GM12878 (cell line): ENCODE measurements around the gene SMIM9. TPM values are rescaled to one million over a fixed set of nuclear protein-coding genes. Genes with fewer than 3 reads are reported as not detected.

Experiments
- ATAC-seq: fragments of 200-7000 bp; cut with Tn5 transposase; 3 replicates; pipeline ENCODE4 v1.9.1; 2020; ENCODE audit warnings: mild to moderate bottlenecking, moderate library complexity
- BruUV-seq: library from RNA; stranded (reverse); fragments of 400-500 nt; replicated peaks from 2 replicates; lab custom pipeline; 2021; lab: Mats Ljungman, UMichigan
- CTCF ChIA-PET: fragments of 300-600 bp; sonication (Branson Sonifier 250); formaldehyde crosslinking; extraction: SDS; loops from one replicate; lab custom pipeline; 2021; ENCODE audit warnings: inconsistent platforms; lab: Yijun Ruan, JAX
- POLR2A ChIA-PET: fragments of 350-600 bp; formaldehyde crosslinking; extraction: SDS; loops from one replicate; lab custom pipeline; 2021; ENCODE audit warnings: inconsistent platforms; lab: Charles Lee
- RAD21 ChIA-PET: fragments of 300-600 bp; sonication (Branson Sonifier 250); formaldehyde crosslinking; loops from one replicate; lab custom pipeline; 2023; ENCODE audit warnings: antibody characterized with exemption; ENCODE audit not compliant: unreplicated experiment; lab: Charles Lee
- SMC1A ChIA-PET: fragments of 300-600 bp; sonication (Branson Sonifier 250); formaldehyde crosslinking; loops from one replicate; lab custom pipeline; 2023; ENCODE audit not compliant: unreplicated experiment, uncharacterized antibody; lab: Charles Lee
- DNase-seq: peaks from one replicate; pipeline ENCODE4 v3.0.0-alpha.2; 2011; ENCODE audit warnings: low read depth, low spot score
- FAIRE-seq: peaks from 3 replicates; lab custom pipeline; 2011; peaks lifted over from hg19 to GRCh38; lab: Jason Lieb, UNC
- H2AFZ ChIP-seq: 2 replicates; pipeline ENCODE4 v1.6.0; 2011; ENCODE audit warnings: low read depth, low read length, control low read depth; ENCODE audit not compliant: control insufficient read depth
- H3K27ac ChIP-seq: 2 replicates; pipeline ENCODE4 v1.5.1; 2011; ENCODE audit warnings: control low read depth; ENCODE audit not compliant: control insufficient read depth, insufficient read depth
- H3K27me3 ChIP-seq, 2 experiments: replicated peaks in 1 of 2; 2 replicates each; pipeline versions ENCODE4 v1.6.0 to v1.6.1; 2011; ENCODE audit warnings: low read length in 1 of 2; ENCODE audit not compliant: control insufficient read depth in 2 of 2, insufficient read depth in 2 of 2
- H3K36me3 ChIP-seq, 2 experiments: 2 replicates each; pipeline ENCODE4 v1.5.1; 2011; ENCODE audit warnings: low read length in 1 of 2; ENCODE audit not compliant: control insufficient read depth in 2 of 2, insufficient read depth in 2 of 2
- H3K4me1 ChIP-seq: 2 replicates; pipeline ENCODE4 v1.6.1; 2011; ENCODE audit warnings: mild to moderate bottlenecking, low read length, moderate library complexity, mixed read lengths; ENCODE audit not compliant: control insufficient read depth, insufficient read depth
- H3K4me2 ChIP-seq: 2 replicates; pipeline ENCODE4 v1.6.0; 2011; ENCODE audit warnings: control low read depth; ENCODE audit not compliant: control insufficient read depth, insufficient read depth
- H3K4me3 ChIP-seq: fragments of 200-600 bp; sonication (generic); 2 replicates; pipeline ENCODE4 v1.5.1; 2016
- H3K79me2 ChIP-seq: 2 replicates; pipeline ENCODE4 v1.6.0; 2011; ENCODE audit warnings: low read length; ENCODE audit not compliant: control insufficient read depth, insufficient read depth
- H3K9ac ChIP-seq: 2 replicates; pipeline ENCODE4 v1.8.0; 2011; ENCODE audit warnings: low read length, control low read depth, mixed read lengths; ENCODE audit not compliant: control insufficient read depth, insufficient read depth
- H3K9me3 ChIP-seq: replicated peaks from 3 replicates; pipeline ENCODE4 v1.5.1; 2011; ENCODE audit warnings: mild to moderate bottlenecking, low read length; ENCODE audit not compliant: control insufficient read depth, insufficient read depth
- H4K20me1 ChIP-seq: 2 replicates; pipeline ENCODE4 v1.6.0; 2011; ENCODE audit not compliant: control insufficient read depth, insufficient read depth
- BACH1 ChIP-seq: fragments of 450-650 bp; IDR thresholded peaks from 2 replicates; pipeline ENCODE4 v1.6.1; 2017; ENCODE audit warnings: mild to moderate bottlenecking, borderline replicate concordance
- BCL11A ChIP-seq: IDR thresholded peaks from 2 replicates; pipeline ENCODE4 v1.6.1; 2011; ENCODE audit warnings: low read depth, low read length
- BMI1 ChIP-seq: fragments of 450-650 bp; IDR thresholded peaks from 2 replicates; pipeline ENCODE4 v1.6.1; 2016; ENCODE audit warnings: mild to moderate bottlenecking, moderate library complexity, borderline replicate concordance
- BRCA1 ChIP-seq: IDR thresholded peaks from 2 replicates; pipeline ENCODE4 v1.6.1; 2011; ENCODE audit warnings: low read depth, low read length, improper control_type of control experiment
- EED ChIP-seq: sonication (generic); IDR thresholded peaks from 2 replicates; pipeline ENCODE4 v1.6.1; 2016; ENCODE audit warnings: antibody characterized with exemption, low read depth
- ETV6 ChIP-seq, 2 experiments: fragments of 450-650 bp in 1 of 2; IDR thresholded peaks in 1 of 2; conservative IDR thresholded peaks in 1 of 2; 2 replicates each; pipeline ENCODE4 v1.6.1; 2014; ENCODE audit warnings: antibody characterized with exemption in 1 of 2, borderline replicate concordance in 1 of 2, low read depth in 1 of 2, mild to moderate bottlenecking in 1 of 2, moderate library complexity in 1 of 2
- EZH2 ChIP-seq: IDR thresholded peaks from 2 replicates; pipeline ENCODE4 v1.6.1; 2012; ENCODE audit warnings: low read depth, mild to moderate bottlenecking, control low read depth, inconsistent platforms, low read length, borderline replicate concordance; ENCODE audit not compliant: control insufficient read depth
- HDAC6 ChIP-seq: fragments of 200-600 bp; sonication (generic); IDR thresholded peaks from one replicate; pipeline ENCODE4 v1.8.0; 2017; ENCODE audit warnings: antibody characterized with exemption; ENCODE audit not compliant: unreplicated experiment
- KLF5 ChIP-seq: fragments of 450-650 bp; IDR thresholded peaks from 2 replicates; pipeline ENCODE4 v1.6.1; 2014; ENCODE audit warnings: mild to moderate bottlenecking; ENCODE audit not compliant: partially characterized antibody
- RBBP5 ChIP-seq: fragments of 200-600 bp; sonication (generic); conservative IDR thresholded peaks from 2 replicates; pipeline ENCODE4 v1.6.1; 2016
- in situ Hi-C: fragments of 300-500 bp; cut with MboI; formaldehyde crosslinking; loops from 9 replicates; pipeline ENCODE4 v1.14.3; 2018; ENCODE audit warnings: mixed read lengths
- intact Hi-C: fragments of 100-400 bp; cut with micrococcal nuclease; formaldehyde crosslinking; loops from one replicate; pipeline ENCODE4 v1.14.2; 2022; ENCODE audit not compliant: unreplicated experiment
- polyA plus RNA-seq, 11 experiments: library from polyadenylated mRNA; depleted of rRNA in 4 of 11; unstranded in 6 of 11; stranded (reverse) in 5 of 11; fragments of >200 nt; fragmentation: Nextera tagmentation in 4 of 11; fragmentation: Illumina TruSeq in 1 of 11; extraction: Ambion mirVana in 4 of 11; extraction: Trizol in 1 of 11; gene quantifications; 1 replicate in 1 of 11; 2 replicates in 10 of 11; pipeline versions ENCODE4 v1.2.1 to v1.2.3, GENCODE V29; 2011 to 2016; ENCODE audit warnings: inconsistent platforms in 2 of 11, missing spikeins in 2 of 11, low read depth in 1 of 11
- total RNA-seq, 4 experiments: library from RNA; depleted of rRNA in 3 of 4; stranded (reverse); fragments of >200 nt in 3 of 4; fragmentation: Illumina TruSeq in 1 of 4; extraction: Trizol in 1 of 4; gene quantifications; 2 replicates each; pipeline versions ENCODE4 v1.2.1 to v1.2.3, GENCODE V29; 2013 to 2021
- TF ChIP-seq, protein P1 (sequence below): fragments of 450-650 bp; IDR thresholded peaks from 2 replicates; pipeline ENCODE4 v1.6.1; 2017; ENCODE audit warnings: mild to moderate bottlenecking, moderate library complexity
- TF ChIP-seq, protein P2 (sequence below): fragments of 450-650 bp; IDR thresholded peaks from 2 replicates; pipeline ENCODE4 v1.6.1; 2018; ENCODE audit warnings: mild to moderate bottlenecking, low read depth, moderate library complexity; ENCODE audit not compliant: partially characterized antibody
- TF ChIP-seq, protein P3 (sequence below): fragments of 450-650 bp; conservative IDR thresholded peaks from 2 replicates; pipeline ENCODE4 v1.6.1; 2017; ENCODE audit warnings: mild to moderate bottlenecking, moderate library complexity

SMIM9 gene
- total and polyA plus RNA-seq, 10 of the 15 experiments (the other 5 are each of a cell fraction or from before 2014, with no cell fraction given), result not detected

DNA sequence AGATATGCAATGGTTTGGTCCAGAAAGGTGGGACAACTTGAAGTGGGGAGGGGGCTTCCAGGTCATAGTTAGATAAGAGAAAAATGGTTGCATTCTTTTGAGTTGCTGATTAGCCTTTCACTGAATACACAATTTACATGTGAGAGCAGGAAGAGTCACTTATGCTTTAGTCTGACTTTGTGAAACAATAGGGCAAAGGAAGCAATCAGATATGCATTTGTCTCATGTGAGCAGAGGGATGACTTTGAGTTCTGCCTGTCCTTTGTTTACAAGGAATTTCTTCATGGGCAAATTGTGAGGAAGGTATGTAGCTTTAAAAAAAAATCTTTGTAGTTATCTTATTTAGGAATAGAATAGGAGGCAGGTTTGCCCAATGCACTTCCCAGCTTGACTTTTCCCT, 12.9 kb downstream of the SMIM9 start:
- Histone ChIP-seq H4K20me1 (no peaks in the 10 kb centered on the region), H3K9me3 (no peaks in the 10 kb centered on the region), H3K79me2 (no peaks in the 10 kb centered on the region), H3K36me3 (no peaks in the 10 kb centered on the region), H3K27ac (no peak overlapping the region), H3K27me3 (no peaks in the 10 kb centered on the region), H2AFZ (no peak overlapping the region), H3K4me1 (no peaks in the 10 kb centered on the region; the same call in 1 of the 2 replicates), H3K4me2 (no peak overlapping the region), H3K4me3 (no peak overlapping the region), H3K9ac (no peak overlapping the region)
- ChIA-PET RAD21 (no interaction called here), POLR2A (interaction anchor here (0.6 kb wide), 1 partner anchor 406 kb away, joined by 4 read pairs; no protein-coding TSS in a partner anchor), CTCF (interaction anchor here (0.8 to 1.5 kb wide), 3 partner anchors 9 to 73 kb away, joined by 3 read pairs; no protein-coding TSS in a partner anchor), SMC1A (interaction anchor here (0.9 to 2.6 kb wide), 2 partner anchors 9 to 12 kb away, joined by 3 to 12 read pairs; no protein-coding TSS in a partner anchor)
- no TSS peak for BruUV-seq
- no peak for ATAC-seq
- in situ Hi-C loops, result no loop called here
- FAIRE-seq, result no peak
- intact Hi-C loops, result no loop called here
- DNase-seq, result no peak
- TF ChIP-seq, protein P1, sequence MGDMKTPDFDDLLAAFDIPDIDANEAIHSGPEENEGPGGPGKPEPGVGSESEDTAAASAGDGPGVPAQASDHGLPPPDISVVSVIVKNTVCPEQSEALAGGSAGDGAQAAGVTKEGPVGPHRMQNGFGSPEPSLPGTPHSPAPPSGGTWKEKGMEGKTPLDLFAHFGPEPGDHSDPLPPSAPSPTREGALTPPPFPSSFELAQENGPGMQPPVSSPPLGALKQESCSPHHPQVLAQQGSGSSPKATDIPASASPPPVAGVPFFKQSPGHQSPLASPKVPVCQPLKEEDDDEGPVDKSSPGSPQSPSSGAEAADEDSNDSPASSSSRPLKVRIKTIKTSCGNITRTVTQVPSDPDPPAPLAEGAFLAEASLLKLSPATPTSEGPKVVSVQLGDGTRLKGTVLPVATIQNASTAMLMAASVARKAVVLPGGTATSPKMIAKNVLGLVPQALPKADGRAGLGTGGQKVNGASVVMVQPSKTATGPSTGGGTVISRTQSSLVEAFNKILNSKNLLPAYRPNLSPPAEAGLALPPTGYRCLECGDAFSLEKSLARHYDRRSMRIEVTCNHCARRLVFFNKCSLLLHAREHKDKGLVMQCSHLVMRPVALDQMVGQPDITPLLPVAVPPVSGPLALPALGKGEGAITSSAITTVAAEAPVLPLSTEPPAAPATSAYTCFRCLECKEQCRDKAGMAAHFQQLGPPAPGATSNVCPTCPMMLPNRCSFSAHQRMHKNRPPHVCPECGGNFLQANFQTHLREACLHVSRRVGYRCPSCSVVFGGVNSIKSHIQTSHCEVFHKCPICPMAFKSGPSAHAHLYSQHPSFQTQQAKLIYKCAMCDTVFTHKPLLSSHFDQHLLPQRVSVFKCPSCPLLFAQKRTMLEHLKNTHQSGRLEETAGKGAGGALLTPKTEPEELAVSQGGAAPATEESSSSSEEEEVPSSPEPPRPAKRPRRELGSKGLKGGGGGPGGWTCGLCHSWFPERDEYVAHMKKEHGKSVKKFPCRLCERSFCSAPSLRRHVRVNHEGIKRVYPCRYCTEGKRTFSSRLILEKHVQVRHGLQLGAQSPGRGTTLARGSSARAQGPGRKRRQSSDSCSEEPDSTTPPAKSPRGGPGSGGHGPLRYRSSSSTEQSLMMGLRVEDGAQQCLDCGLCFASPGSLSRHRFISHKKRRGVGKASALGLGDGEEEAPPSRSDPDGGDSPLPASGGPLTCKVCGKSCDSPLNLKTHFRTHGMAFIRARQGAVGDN, result no peak
- TF ChIP-seq HDAC6 (no peak), EZH2 (no peak), BCL11A (no peak), KLF5 (no peak), ETV6 (conservative IDR thresholded peaks at IDR 0.05 in 1 of 2, IDR thresholded peaks at IDR 0.05 in 1 of 2; ENCODE audit: borderline replicate concordance in 1 of 2, low read depth in 1 of 2) (no peak), BRCA1 (no peak), RBBP5 (no peak), BMI1 (no peak), BACH1 (no peak), EED (no peak)
- TF ChIP-seq, protein P2, sequence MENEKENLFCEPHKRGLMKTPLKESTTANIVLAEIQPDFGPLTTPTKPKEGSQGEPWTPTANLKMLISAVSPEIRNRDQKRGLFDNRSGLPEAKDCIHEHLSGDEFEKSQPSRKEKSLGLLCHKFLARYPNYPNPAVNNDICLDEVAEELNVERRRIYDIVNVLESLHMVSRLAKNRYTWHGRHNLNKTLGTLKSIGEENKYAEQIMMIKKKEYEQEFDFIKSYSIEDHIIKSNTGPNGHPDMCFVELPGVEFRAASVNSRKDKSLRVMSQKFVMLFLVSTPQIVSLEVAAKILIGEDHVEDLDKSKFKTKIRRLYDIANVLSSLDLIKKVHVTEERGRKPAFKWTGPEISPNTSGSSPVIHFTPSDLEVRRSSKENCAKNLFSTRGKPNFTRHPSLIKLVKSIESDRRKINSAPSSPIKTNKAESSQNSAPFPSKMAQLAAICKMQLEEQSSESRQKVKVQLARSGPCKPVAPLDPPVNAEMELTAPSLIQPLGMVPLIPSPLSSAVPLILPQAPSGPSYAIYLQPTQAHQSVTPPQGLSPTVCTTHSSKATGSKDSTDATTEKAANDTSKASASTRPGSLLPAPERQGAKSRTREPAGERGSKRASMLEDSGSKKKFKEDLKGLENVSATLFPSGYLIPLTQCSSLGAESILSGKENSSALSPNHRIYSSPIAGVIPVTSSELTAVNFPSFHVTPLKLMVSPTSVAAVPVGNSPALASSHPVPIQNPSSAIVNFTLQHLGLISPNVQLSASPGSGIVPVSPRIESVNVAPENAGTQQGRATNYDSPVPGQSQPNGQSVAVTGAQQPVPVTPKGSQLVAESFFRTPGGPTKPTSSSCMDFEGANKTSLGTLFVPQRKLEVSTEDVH, result no peak
- TF ChIP-seq, protein P3, sequence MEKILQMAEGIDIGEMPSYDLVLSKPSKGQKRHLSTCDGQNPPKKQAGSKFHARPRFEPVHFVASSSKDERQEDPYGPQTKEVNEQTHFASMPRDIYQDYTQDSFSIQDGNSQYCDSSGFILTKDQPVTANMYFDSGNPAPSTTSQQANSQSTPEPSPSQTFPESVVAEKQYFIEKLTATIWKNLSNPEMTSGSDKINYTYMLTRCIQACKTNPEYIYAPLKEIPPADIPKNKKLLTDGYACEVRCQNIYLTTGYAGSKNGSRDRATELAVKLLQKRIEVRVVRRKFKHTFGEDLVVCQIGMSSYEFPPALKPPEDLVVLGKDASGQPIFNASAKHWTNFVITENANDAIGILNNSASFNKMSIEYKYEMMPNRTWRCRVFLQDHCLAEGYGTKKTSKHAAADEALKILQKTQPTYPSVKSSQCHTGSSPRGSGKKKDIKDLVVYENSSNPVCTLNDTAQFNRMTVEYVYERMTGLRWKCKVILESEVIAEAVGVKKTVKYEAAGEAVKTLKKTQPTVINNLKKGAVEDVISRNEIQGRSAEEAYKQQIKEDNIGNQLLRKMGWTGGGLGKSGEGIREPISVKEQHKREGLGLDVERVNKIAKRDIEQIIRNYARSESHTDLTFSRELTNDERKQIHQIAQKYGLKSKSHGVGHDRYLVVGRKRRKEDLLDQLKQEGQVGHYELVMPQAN, result no peak
